Stimulated activated memory B cell treated with anti-CD40 and anti-IgM and Interleukin-4, amounts not matched to agents 10 μg/mL and 1 μg/mL and 100 μg/mL, for 72 hours (primary cell): ENCODE results near the gene SHANK2.

Experiments used
- ATAC-seq: fragments of 150-1000 bp; cut with Tn5 transposase; 2 replicates; pipeline ENCODE4 v1.10.0; 2021
- H3K27ac Mint-ChIP-seq: one replicate; pipeline ENCODE4 v1.8.0; 2022; ENCODE audit warnings: mild to moderate bottlenecking, mixed read lengths
- H3K27me3 Mint-ChIP-seq: one replicate; pipeline ENCODE4 v1.8.0; 2022; ENCODE audit warnings: mixed read lengths
- H3K36me3 Mint-ChIP-seq: one replicate; pipeline ENCODE4 v1.8.0; 2022; ENCODE audit warnings: mixed read lengths
- H3K4me1 Mint-ChIP-seq: one replicate; pipeline ENCODE4 v1.8.0; 2022; ENCODE audit warnings: mixed read lengths
- H3K4me3 Mint-ChIP-seq: one replicate; pipeline ENCODE4 v1.8.0; 2022; ENCODE audit warnings: mild to moderate bottlenecking, moderate library complexity, mixed read lengths
- H3K9me3 Mint-ChIP-seq: one replicate; pipeline ENCODE4 v1.8.0; 2022; ENCODE audit warnings: mixed read lengths

The SHANK2 gene

GRCh38 chr11:71208011-71208774, 44.2 kb downstream of the SHANK2 start:
- H3K27ac Mint-ChIP-seq, result no peak overlapping the region
- H3K9me3 Mint-ChIP-seq, result no peaks in the 10 kb centered on the region
- no peak for ATAC-seq
- H3K27me3 Mint-ChIP-seq, result peaks cover 71% of the 10 kb centered on the region
- no peak overlapping the region for H3K4me3 Mint-ChIP-seq
- H3K36me3 Mint-ChIP-seq, result no peaks in the 10 kb centered on the region
- H3K4me1 Mint-ChIP-seq, result peaks cover 17% of the 10 kb centered on the region

- Mint-ChIP-seq H3K9me3 (no peaks in the 10 kb centered on the region), H3K27me3 (peaks cover 73% of the 10 kb centered on the region), H3K4me3 (no peak overlapping the region), H3K27ac (no peak overlapping the region), H3K4me1 (peaks cover 19% of the 10 kb centered on the region), H3K36me3 (no peaks in the 10 kb centered on the region)
- ATAC-seq, result no peak
Observed at GRCh38 chr11:71207563-71207962, 44.8 kb downstream of the SHANK2 start.

DNA sequence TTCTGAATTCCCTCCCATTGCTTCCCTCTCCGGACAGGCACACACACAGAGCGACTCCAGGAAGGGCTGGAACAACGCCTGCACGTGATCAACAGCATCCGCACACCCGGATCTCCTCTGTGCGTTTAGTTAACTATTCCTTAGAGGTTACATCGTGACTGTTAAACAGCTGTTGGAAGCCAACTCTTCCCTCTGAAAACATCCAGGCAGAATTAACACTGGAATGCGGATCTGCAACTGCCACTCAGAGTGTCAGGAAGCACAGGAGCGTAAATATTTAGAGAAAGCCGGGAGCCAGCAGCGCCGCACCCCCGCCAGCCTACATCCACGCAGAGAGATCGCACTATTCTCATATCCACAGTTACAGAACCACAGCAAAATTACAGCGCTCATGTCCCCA, 46.2 kb downstream of the SHANK2 start:
- Mint-ChIP-seq H3K4me1 (peaks cover 19% of the 10 kb centered on the region), H3K9me3 (no peaks in the 10 kb centered on the region), H3K4me3 (no peak overlapping the region), H3K36me3 (no peaks in the 10 kb centered on the region), H3K27me3 (peaks cover 73% of the 10 kb centered on the region), H3K27ac (no peak overlapping the region)
- no peak for ATAC-seq

DNA sequence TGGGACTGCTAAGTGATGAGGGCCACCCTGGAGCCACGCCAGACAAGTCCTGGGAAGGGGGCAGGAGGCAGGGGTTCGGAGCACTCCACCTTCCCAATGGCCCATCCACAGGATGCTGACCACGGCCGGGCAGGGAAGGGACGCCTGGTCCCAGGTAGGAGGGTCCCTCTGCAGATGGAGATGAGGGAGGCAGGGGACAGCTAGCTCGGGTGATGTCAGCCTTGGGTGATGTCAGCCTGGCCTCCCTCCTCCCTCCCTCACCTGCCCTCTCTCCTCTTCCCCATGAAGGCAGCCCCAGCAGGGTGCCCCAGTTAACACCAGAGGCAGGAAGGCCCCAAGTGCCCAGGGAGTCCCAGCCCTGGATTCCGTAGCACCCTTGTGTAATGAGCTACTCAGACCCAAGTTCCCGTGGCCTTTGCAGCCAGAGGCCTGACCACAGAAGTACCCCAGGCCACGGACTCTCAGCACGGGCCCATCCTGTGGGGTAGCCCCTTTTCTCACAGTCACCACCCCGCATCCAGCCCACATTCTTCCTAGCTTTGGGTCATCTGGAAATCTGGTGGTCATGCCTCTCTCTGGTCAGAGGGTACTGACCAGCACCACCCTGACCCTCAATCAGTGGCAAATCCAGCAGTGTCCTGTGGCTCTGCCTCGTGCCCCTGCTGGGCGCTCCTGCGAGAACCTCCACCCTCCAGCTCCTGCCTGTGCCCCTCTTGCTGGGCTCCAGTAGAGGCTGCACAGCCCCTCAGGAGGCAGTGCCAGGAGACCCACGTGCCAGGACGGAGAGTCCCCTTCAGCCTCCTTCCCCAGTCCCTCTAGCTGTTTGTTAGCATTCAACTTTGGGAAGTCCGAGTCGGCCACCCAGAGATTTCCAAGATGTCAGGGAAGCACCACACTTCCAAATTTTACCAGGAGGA, 47.4 kb downstream of the SHANK2 start:
- Mint-ChIP-seq H3K27ac (no peak overlapping the region), H3K27me3 (peaks cover 74% of the 10 kb centered on the region), H3K4me3 (no peak overlapping the region), H3K9me3 (no peaks in the 10 kb centered on the region), H3K4me1 (peaks cover 25% of the 10 kb centered on the region), H3K36me3 (no peaks in the 10 kb centered on the region)
- peak; percentile 9 for ATAC-seq

DNA sequence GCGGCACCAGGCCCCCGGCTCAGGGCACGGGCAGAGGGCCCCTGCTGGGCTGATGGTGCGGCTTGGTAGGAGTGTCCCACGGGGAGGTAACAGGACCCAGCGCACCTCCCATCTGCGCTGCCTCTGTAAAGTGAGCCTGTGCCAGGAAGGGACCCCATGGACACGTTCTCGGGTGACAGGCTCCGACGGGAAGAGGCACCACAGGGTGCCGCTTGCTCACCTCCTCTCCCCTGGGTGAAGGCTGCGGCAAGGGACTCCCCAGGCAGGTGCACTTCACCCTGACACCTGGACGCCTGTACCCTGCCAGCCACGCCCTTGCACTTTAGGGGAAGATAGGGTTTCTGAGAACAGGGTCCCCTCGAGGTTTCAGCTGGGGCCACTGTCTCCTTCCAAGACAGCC, 48.1 kb downstream of the SHANK2 start:
- no peak overlapping the region for H3K27ac Mint-ChIP-seq

GRCh38 chr11:71203681-71204080, 48.7 kb downstream of the SHANK2 start:
- H3K27me3 Mint-ChIP-seq, result peaks cover 74% of the 10 kb centered on the region
- H3K27ac Mint-ChIP-seq, result no peak overlapping the region
- no peak for ATAC-seq
- H3K9me3 Mint-ChIP-seq, result no peaks in the 10 kb centered on the region
- H3K36me3 Mint-ChIP-seq, result no peaks in the 10 kb centered on the region
- no peak overlapping the region for H3K4me3 Mint-ChIP-seq
- H3K4me1 Mint-ChIP-seq, result peaks cover 25% of the 10 kb centered on the region

More for the DNA sequence above, 48.1 kb downstream of the SHANK2 start:
- peaks cover 25% of the 10 kb centered on the region for H3K4me1 Mint-ChIP-seq
- peaks cover 74% of the 10 kb centered on the region for H3K27me3 Mint-ChIP-seq
- H3K36me3 Mint-ChIP-seq, result no peaks in the 10 kb centered on the region
- H3K4me3 Mint-ChIP-seq, result no peak overlapping the region
- no peaks in the 10 kb centered on the region for H3K9me3 Mint-ChIP-seq
- peak; percentile 53 for ATAC-seq

DNA sequence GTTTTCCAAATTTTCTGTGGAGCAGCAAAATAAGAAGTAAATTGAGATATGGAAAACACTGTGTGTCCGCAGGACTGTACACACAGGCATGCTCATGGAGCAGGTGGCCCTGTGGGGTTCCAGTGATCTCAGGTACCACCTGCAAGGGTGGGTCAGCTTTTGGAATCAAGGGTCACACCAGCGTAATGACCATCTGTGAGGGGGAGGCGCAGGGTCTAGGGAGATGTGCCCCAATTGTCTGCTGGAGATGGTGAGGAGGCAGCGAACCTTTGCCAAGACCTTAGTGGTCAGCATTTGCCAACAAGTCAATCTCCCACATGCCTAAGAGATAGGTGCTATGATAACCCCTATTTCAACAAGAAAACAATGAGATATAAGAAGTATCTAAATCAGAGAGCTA, 49.4 kb downstream of the SHANK2 start:
- no peaks in the 10 kb centered on the region for H3K9me3 Mint-ChIP-seq
- no peak for ATAC-seq
- H3K27me3 Mint-ChIP-seq, result peaks cover 74% of the 10 kb centered on the region
- H3K36me3 Mint-ChIP-seq, result no peaks in the 10 kb centered on the region
- no peak overlapping the region for H3K4me3 Mint-ChIP-seq
- peaks cover 25% of the 10 kb centered on the region for H3K4me1 Mint-ChIP-seq
- H3K27ac Mint-ChIP-seq, result no peak overlapping the region

DNA sequence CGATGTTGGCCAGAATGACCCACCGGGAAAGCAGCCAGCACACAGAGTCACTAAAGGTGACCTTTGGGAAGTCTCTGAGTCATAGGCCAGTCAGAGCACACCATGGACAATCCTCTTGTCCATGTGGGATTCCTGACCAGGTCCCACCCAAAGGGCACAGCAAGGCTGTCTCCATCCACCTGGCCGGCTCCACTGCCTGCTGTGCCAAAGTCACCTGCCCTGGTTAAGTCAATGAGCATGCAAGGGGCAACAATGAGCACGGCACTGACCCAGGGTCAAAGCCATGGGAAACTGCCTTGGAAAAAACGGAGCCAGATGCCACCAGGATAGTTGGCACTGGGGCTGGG, 49.8 kb downstream of the SHANK2 start:
- Mint-ChIP-seq H3K27me3 (peaks cover 74% of the 10 kb centered on the region), H3K4me3 (no peak overlapping the region), H3K4me1 (peaks cover 25% of the 10 kb centered on the region), H3K36me3 (no peaks in the 10 kb centered on the region), H3K27ac (no peak overlapping the region), H3K9me3 (no peaks in the 10 kb centered on the region)
- ATAC-seq, result no peak
